Posterior cingulate gyrus (tissue), 11 donors: Measurements from ENCODE around the gene ZNF774.
"Not testable (repeated sequence)": the region's sequence is repeated elsewhere in the genome, so short reads cannot be mapped to it uniquely, and the experiment has no call there.

Experiments used
- DNase-seq, 10 donors: peaks; one replicate each; pipeline versions ENCODE4 v3.0.0 to v3.0.0-alpha.2; 2020 to 2021; ENCODE audit warnings: mixed read lengths in 3 of 10
- intact Hi-C: fragments of 100-400 bp; cut with DNase I; formaldehyde crosslinking; loops from one replicate; pipeline ENCODE4 v1.15.1; 2023

The ZNF774 gene

GRCh38 chr15:90410316-90410715, 58.2 kb downstream of the ZNF774 start:
- DNase-seq, intact Hi-C loops: not testable (repeated sequence)

GRCh38 chr15:90411176-90411575, 59.1 kb downstream of the ZNF774 start:
- intact Hi-C loops = no loop called here
- DNase-seq = no peak
